GM19452 (cell line): Measurements from ENCODE around the gene ELAVL2.

Experiments used
- ATAC-seq: cut with Tn5 transposase; IDR thresholded peaks from one replicate; pipeline ENCODE4 v1.9.1; 2021; ENCODE audit not compliant: unreplicated experiment

The ELAVL2 gene

GRCh38 chr9:23665051-23665450 is 161.0 kb downstream of the ELAVL2 start:
- no peak for ATAC-seq

GRCh38 chr9:23663946-23664345 is 162.1 kb downstream of the ELAVL2 start:
- ATAC-seq: no peak

GRCh38 chr9:23663536-23663935 is 162.5 kb downstream of the ELAVL2 start:
- ATAC-seq: no peak

- no peak for ATAC-seq
Observed at GRCh38 chr9:23663125-23663524, 162.9 kb downstream of the ELAVL2 start.

- no peak for ATAC-seq
Observed at GRCh38 chr9:23662320-23662719, 163.7 kb downstream of the ELAVL2 start.

- ATAC-seq: no peak
Observed at GRCh38 chr9:23659346-23660006, 166.6 kb downstream of the ELAVL2 start.

- no peak for ATAC-seq
Observed at GRCh38 chr9:23658376-23659258, 167.4 kb downstream of the ELAVL2 start.

GRCh38 chr9:23651051-23651450 is 175.0 kb downstream of the ELAVL2 start:
- ATAC-seq: no peak

- no peak for ATAC-seq
Observed at GRCh38 chr9:23648651-23649050, 177.4 kb downstream of the ELAVL2 start.

GRCh38 chr9:23644896-23645295 is 181.1 kb downstream of the ELAVL2 start:
- ATAC-seq: no peak

GRCh38 chr9:23644326-23644725 is 181.7 kb downstream of the ELAVL2 start:
- no peak for ATAC-seq

GRCh38 chr9:23643656-23644258 is 182.3 kb downstream of the ELAVL2 start:
- ATAC-seq: no peak
